ENCODE results near the gene RB1. TPM values are rescaled to one million over a fixed set of nuclear protein-coding genes. Genes with fewer than 3 reads are reported as not detected.

RB1 gene
- total RNA-seq, 3 donors from 2014 or later (not counting 1 experiment from before 2014, with no cell fraction given): 25.5 to 28.3 (median 26.9) TPM

- no peak for ATAC-seq
- no peaks in the 10 kb centered on the region for H3K27me3 ChIP-seq (ENCODE audit: control insufficient read depth, insufficient read depth, low read length)
- H3K27ac ChIP-seq (ENCODE audit: low read length): peak overlapping the region; percentile 90
- Mint-ChIP-seq H3K27me3 (ENCODE audit: low read depth in 2 of 2) (no peaks in the 10 kb centered on the region), H3K27ac (no peak overlapping the region), H3K9me3 (no peaks in the 10 kb centered on the region), H3K4me1 (peaks cover 46 to 47% of the 10 kb centered on the region in 2 donors), H3K4me3 (no peak overlapping the region), H3K36me3 (no peaks in the 10 kb centered on the region)
- TF ChIP-seq CTCF (IDR thresholded peaks at IDR 0.05): no peak
- no peak for DNase-seq
- peaks cover 13% of the 10 kb centered on the region for H3K36me3 ChIP-seq (ENCODE audit: control insufficient read depth, insufficient read depth, low read length)
- intact Hi-C loops (cut with micrococcal nuclease): loop anchor here (2.0 to 10.0 kb wide), 2 partner anchors 15 to 255 kb away; partner anchors contain the start of gene ITM2B
- H3K4me3 ChIP-seq (ENCODE audit: low read length): peak overlapping the region; percentile 44
- WGBS (ENCODE audit: insufficient coverage): 83% methylated on average over 1 of the region's 3 CpGs
- H3K9me3 ChIP-seq (ENCODE audit: control insufficient read depth, insufficient read depth, low read length): no peaks in the 10 kb centered on the region
- H3K4me1 ChIP-seq (ENCODE audit: control insufficient read depth, insufficient read depth, low read length): peaks cover 50% of the 10 kb centered on the region
Measured at GRCh38 chr13:48490241-48490640, 186.7 kb downstream of the RB1 start.

- intact Hi-C loops (cut with micrococcal nuclease): loop anchor here (1.0 to 10.0 kb wide), 5 partner anchors 13 to 257 kb away; partner anchors contain the start of genes ITM2B and RCBTB2
- H3K4me3 ChIP-seq (ENCODE audit: low read length): peak overlapping the region; percentile 44
- Mint-ChIP-seq H3K27ac (no peak overlapping the region), H3K27me3 (ENCODE audit: low read depth in 2 of 2) (no peaks in the 10 kb centered on the region), H3K36me3 (no peaks in the 10 kb centered on the region), H3K4me3 (no peak overlapping the region), H3K4me1 (peaks cover 47 to 49% of the 10 kb centered on the region in 2 donors), H3K9me3 (no peaks in the 10 kb centered on the region)
- peak overlapping the region; percentile 90 for H3K27ac ChIP-seq (ENCODE audit: low read length)
- ATAC-seq (peak; percentile 37 to 60 (median 40)), DNase-seq (peak in 1 of 2 donors; percentile 47)
- H3K9me3 ChIP-seq (ENCODE audit: control insufficient read depth, insufficient read depth, low read length): no peaks in the 10 kb centered on the region
- H3K36me3 ChIP-seq (ENCODE audit: control insufficient read depth, insufficient read depth, low read length): peaks cover 13% of the 10 kb centered on the region
- no peak for TF ChIP-seq CTCF (IDR thresholded peaks at IDR 0.05)
- peaks cover 57% of the 10 kb centered on the region for H3K4me1 ChIP-seq (ENCODE audit: control insufficient read depth, insufficient read depth, low read length)
- H3K27me3 ChIP-seq (ENCODE audit: control insufficient read depth, insufficient read depth, low read length): no peaks in the 10 kb centered on the region
Measured at GRCh38 chr13:48491423-48492095, 188.0 kb downstream of the RB1 start.

- no peaks in the 10 kb centered on the region for H3K27me3 Mint-ChIP-seq (ENCODE audit: low read depth in 2 of 2)
- H3K27ac ChIP-seq (ENCODE audit: low read length): peak overlapping the region; percentile 90
- H3K9me3 Mint-ChIP-seq: no peaks in the 10 kb centered on the region
- H3K4me1 ChIP-seq (ENCODE audit: control insufficient read depth, insufficient read depth, low read length): peaks cover 58% of the 10 kb centered on the region
- peak; percentile 17 to 34 (median 28) for ATAC-seq
- no peak overlapping the region for H3K4me3 Mint-ChIP-seq
- peak overlapping the region; percentile 44 for H3K4me3 ChIP-seq (ENCODE audit: low read length)
- intact Hi-C loops (cut with micrococcal nuclease): loop anchor here (1.0 to 10.0 kb wide), 4 partner anchors 41 to 257 kb away; partner anchors contain the start of genes ITM2B and RCBTB2
- no peaks in the 10 kb centered on the region for H3K36me3 Mint-ChIP-seq
- H3K27ac Mint-ChIP-seq: no peak overlapping the region
- H3K27me3 ChIP-seq (ENCODE audit: control insufficient read depth, insufficient read depth, low read length): no peaks in the 10 kb centered on the region
- WGBS (ENCODE audit: insufficient coverage): 17% methylated on average over 1 of the region's 1 CpG
- no peak for DNase-seq
- H3K4me1 Mint-ChIP-seq: peaks cover 49 to 51% of the 10 kb centered on the region in 2 donors
- TF ChIP-seq CTCF (IDR thresholded peaks at IDR 0.05): no peak
- H3K9me3 ChIP-seq (ENCODE audit: control insufficient read depth, insufficient read depth, low read length): no peaks in the 10 kb centered on the region
- H3K36me3 ChIP-seq (ENCODE audit: control insufficient read depth, insufficient read depth, low read length): peaks cover 13% of the 10 kb centered on the region
Measured at GRCh38 chr13:48492096-48492440, 188.5 kb downstream of the RB1 start.

Data from natural killer cell (primary cell).